ENCODE data around the gene ZKSCAN3. TPM values are rescaled to one million over a fixed set of nuclear protein-coding genes. Genes with fewer than 3 reads are reported as not detected.

The ZKSCAN3 gene
- total RNA-seq, 1 donor from 2014 or later, result 4.7 TPM

GRCh38 chr6:28407401-28407800, 57.7 kb downstream of the ZKSCAN3 start:
- ATAC-seq (no peak), DNase-seq (no peak)
- intact Hi-C loops (cut with micrococcal nuclease), result no loop called here

DNA sequence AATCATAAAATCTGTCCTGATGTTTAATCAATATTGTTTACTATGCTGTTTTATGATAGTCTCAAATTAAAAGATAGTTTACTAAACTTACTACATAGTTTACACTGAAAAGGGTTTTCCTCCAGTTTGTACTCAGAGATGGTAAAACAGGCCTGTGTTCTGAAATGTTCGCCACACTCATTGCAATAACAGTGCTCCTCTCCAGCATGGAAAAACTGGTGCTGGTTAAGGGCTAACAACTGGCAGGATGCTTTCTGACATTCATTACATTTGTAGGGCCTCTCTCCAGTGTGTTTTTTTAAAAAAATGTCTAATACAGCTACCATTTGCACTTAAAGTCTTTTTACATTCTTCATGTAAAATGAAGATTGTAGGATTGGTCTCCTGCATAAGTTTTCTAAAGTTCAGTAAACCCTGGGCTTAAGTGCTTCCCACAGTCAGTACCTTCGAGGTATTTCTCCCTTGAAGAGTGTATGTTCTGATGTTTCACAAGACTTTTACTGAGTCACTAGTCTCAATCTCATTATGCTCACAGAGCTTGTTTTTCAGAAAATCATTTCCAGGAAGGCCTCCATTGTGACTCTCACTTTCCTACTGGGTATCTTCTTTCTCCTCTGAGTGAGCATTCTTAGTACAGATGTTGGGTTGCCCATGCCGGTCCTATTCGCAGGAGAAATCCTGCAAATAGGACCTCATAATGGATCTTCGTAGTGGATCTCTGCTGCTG, 58.5 kb downstream of the ZKSCAN3 start:
- intact Hi-C loops (cut with micrococcal nuclease), result no loop called here
- no peak for DNase-seq

GRCh38 chr6:28410767-28411166, 61.0 kb downstream of the ZKSCAN3 start:
- intact Hi-C loops (cut with micrococcal nuclease), result no loop called here
- ATAC-seq, result no peak
- no peak for DNase-seq

More for the DNA sequence above, 58.5 kb downstream of the ZKSCAN3 start:
- ATAC-seq, result no peak

DNA sequence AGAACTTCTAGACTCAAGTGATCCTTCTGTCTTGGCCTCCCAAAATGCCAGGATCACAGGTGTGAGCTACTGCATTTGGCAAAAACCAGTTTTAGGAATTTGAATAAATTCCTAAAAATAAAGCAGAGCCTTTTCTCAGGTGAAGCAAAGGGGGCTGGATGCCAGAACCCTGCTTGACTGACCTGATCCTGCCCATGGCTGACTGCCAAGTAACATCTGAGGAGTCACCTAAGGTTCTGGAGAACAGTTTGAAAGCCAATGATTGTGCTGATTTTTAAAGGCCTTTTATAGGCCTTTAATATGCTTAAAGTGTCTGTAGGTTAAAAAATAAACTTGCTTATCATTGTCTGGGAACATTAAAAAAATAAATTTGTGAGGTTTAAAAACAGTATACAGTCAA, 63.9 kb downstream of the ZKSCAN3 start:
- ATAC-seq (no peak), DNase-seq (no peak)
- intact Hi-C loops (cut with micrococcal nuclease), result no loop called here

Other genes with a start within 250 kb of the ZKSCAN3 start
- 2.2 TPM for gene ZSCAN16, start 225.3 kb upstream of the ZKSCAN3 start, total RNA-seq
- 13.9 TPM for gene ZKSCAN8, start 208.1 kb upstream of the ZKSCAN3 start, total RNA-seq
- 10.2 TPM for gene ZSCAN9, start 124.7 kb upstream of the ZKSCAN3 start, total RNA-seq
- 2.7 TPM for gene ZKSCAN4, start 97.7 kb upstream of the ZKSCAN3 start, total RNA-seq
- gene NKAPL, start 90.7 kb upstream of the ZKSCAN3 start, total RNA-seq, result 6.3 TPM
- 13.8 TPM for gene ZSCAN26, start 82.8 kb upstream of the ZKSCAN3 start, total RNA-seq
- 2.3 TPM for gene PGBD1, start 68.4 kb upstream of the ZKSCAN3 start, total RNA-seq
- gene ZSCAN31, start 13.8 kb upstream of the ZKSCAN3 start, total RNA-seq, result 8.6 TPM
- 1.9 TPM for gene ZSCAN12, start 49.8 kb downstream of the ZKSCAN3 start, total RNA-seq
- gene ZSCAN23, start 93.5 kb downstream of the ZKSCAN3 start, total RNA-seq, result 1.2 TPM
- gene GPX6, start 165.8 kb downstream of the ZKSCAN3 start, total RNA-seq, result not detected
- gene GPX5, start 175.9 kb downstream of the ZKSCAN3 start, total RNA-seq, result not detected

All from left ventricle myocardium superior (tissue), 1 donor.